Retinal pigment epithelial cell (primary cell): ENCODE data around the gene UGT1A3.

Source experiments
- DNase-seq: peaks from one replicate; pipeline ENCODE4 v3.0.0-alpha.2; 2010; ENCODE audit warnings: low read depth
- H3K4me3 ChIP-seq: 2 replicates; pipeline ENCODE4 v1.5.1; 2011; ENCODE audit warnings: mild to moderate bottlenecking, low read length, control low read depth, moderate library complexity
- CTCF ChIP-seq: conservative IDR thresholded peaks from 2 replicates; pipeline ENCODE4 v1.5.1; 2011; ENCODE audit warnings: low read depth, low read length, control low read depth, inconsistent platforms

UGT1A3 gene

GRCh38 chr2:233798335-233799086 lies 69.7 kb downstream of the UGT1A3 start:
- DNase-seq = no peak
- TF ChIP-seq CTCF = no peak
- H3K4me3 ChIP-seq = no peak overlapping the region

- no peak overlapping the region for H3K4me3 ChIP-seq
- no peak for DNase-seq
- no peak for TF ChIP-seq CTCF
Observed at GRCh38 chr2:233799087-233799665, 70.3 kb downstream of the UGT1A3 start.

GRCh38 chr2:233799716-233800115 lies 70.9 kb downstream of the UGT1A3 start:
- DNase-seq = no peak
- TF ChIP-seq CTCF = no peak
- no peak overlapping the region for H3K4me3 ChIP-seq

- no peak for DNase-seq
- TF ChIP-seq CTCF = no peak
- no peak overlapping the region for H3K4me3 ChIP-seq
Observed at GRCh38 chr2:233800208-233800607, 71.4 kb downstream of the UGT1A3 start.

- no peak for TF ChIP-seq CTCF
- H3K4me3 ChIP-seq = no peak overlapping the region
- no peak for DNase-seq
Observed at GRCh38 chr2:233801357-233802131, 72.7 kb downstream of the UGT1A3 start.

GRCh38 chr2:233802132-233802815 lies 73.4 kb downstream of the UGT1A3 start:
- no peak overlapping the region for H3K4me3 ChIP-seq
- DNase-seq = no peak
- no peak for TF ChIP-seq CTCF
